Heart right ventricle (tissue), 16 donors: ENCODE measurements around the gene ZBTB5. TPM values are rescaled to one million over a fixed set of nuclear protein-coding genes. Genes with fewer than 3 reads are reported as not detected.
"Not testable (repeated sequence)": the region's sequence is repeated elsewhere in the genome, so short reads cannot be mapped to it uniquely, and the experiment has no call there.

Experiments used
- ATAC-seq, 8 donors: fragments of 200-7000 bp; cut with Tn5 transposase; one replicate each; pipeline ENCODE4 v1.9.1; 2020; ENCODE audit warnings: mild to moderate bottlenecking in 8 of 8, moderate library complexity in 8 of 8, moderate number of reproducible peaks in 1 of 8
- DNase-seq, 2 donors: peaks; one replicate each; pipeline ENCODE4 v3.0.0-alpha.2; 2020
- H3K27ac ChIP-seq, 10 donors: fragments of 200-600 bp; sonication (generic) in 2 of 10; one replicate each; pipeline versions ENCODE4 v1.5.0 to v1.8.0; 2020 to 2022; ENCODE audit warnings: mild to moderate bottlenecking in 3 of 10
- H3K27me3 ChIP-seq, 7 donors: fragments of 200-600 bp; one replicate each; pipeline ENCODE4 v1.8.0; 2021 to 2022; ENCODE audit warnings: mild to moderate bottlenecking in 2 of 7
- H3K36me3 ChIP-seq, 9 donors: fragments of 200-600 bp; sonication (generic) in 1 of 9; one replicate each; pipeline versions ENCODE4 v1.5.0 to v1.8.0; 2020 to 2022; ENCODE audit warnings: mild to moderate bottlenecking in 2 of 9
- H3K4me1 ChIP-seq, 9 donors: fragments of 200-600 bp; sonication (generic) in 1 of 9; one replicate each; pipeline versions ENCODE4 v1.5.0 to v1.8.0; 2020 to 2022; ENCODE audit warnings: mild to moderate bottlenecking in 4 of 9
- H3K4me3 ChIP-seq, 10 donors: fragments of 200-600 bp; sonication (generic) in 2 of 10; one replicate each; pipeline versions ENCODE4 v1.5.0 to v1.8.0; 2020 to 2022; ENCODE audit warnings: mild to moderate bottlenecking in 7 of 10, moderate library complexity in 2 of 10
- H3K9me3 ChIP-seq, 11 donors: fragments of 200-600 bp in 10 of 11; sonication (generic) in 2 of 11; one replicate each; pipeline versions ENCODE4 v1.5.0 to v1.8.0; 2013 to 2022; ENCODE audit warnings: mild to moderate bottlenecking in 2 of 11, control low read depth in 1 of 11, moderate library complexity in 1 of 11
- CTCF ChIP-seq, 9 donors: fragments of 200-600 bp; sonication (generic) in 2 of 9; IDR thresholded peaks; one replicate each; pipeline versions ENCODE4 v1.5.0 to v1.8.0; 2021 to 2022; ENCODE audit warnings: antibody characterized with exemption in 9 of 9, mild to moderate bottlenecking in 5 of 9, moderate library complexity in 1 of 9
- WGBS, 2 donors: extraction: QIAGEN DNeasy Blood & Tissue Kit; methylation state at CpG; one replicate each; pipeline ENCODE4 v1.1.7; 2013; ENCODE audit warnings: inconsistent platforms in 1 of 2; 5-methylcytosine and 5-hydroxymethylcytosine counted together
- intact Hi-C, 10 donors: fragments of 100-400 bp; cut with DNase I; formaldehyde crosslinking; loops; one replicate each; pipeline versions ENCODE4 v1.11.1 to v1.14.2; 2022
- polyA plus RNA-seq, 2 donors: library from polyadenylated mRNA; stranded (reverse); fragments of 200-250 nt; gene quantifications; one replicate each; pipeline ENCODE4 v1.2.3, GENCODE V29; 2013
- total RNA-seq, 10 donors: library from RNA; stranded (reverse); fragmentation: NEBNext Ultra II Directional in 3 of 10; extraction: Animal tissue kit (Norgen Biotek cat#: 25700) in 3 of 10; gene quantifications; one replicate each; pipeline versions ENCODE4 v1.2.1 to v1.2.4, GENCODE V29; 2021 to 2023
- donor health status: Arrhythmogenic right ventricular cardiomyopathy.
- donor health status: ischemic (EF 13 %, LVEDD 7.1; RV severe dilation, severe dysfunction).
- donor health status: healthy with polysubstance abuse.
- donor health status: DM: no; HTN: yes; CAD: no.
- donor health status: DM: no; HTN: no; CAD: no.
- donor health status: ischemic (EF 25% LVEDD 6.9; RV normal size, moderate dysfunction).
- donor health status: ischemic (EF 25% LVEDD 5.7; RV mildly dilated, moderate dysfunction).
- donor health status: healthy.
- donor health status: DM: yes; HTN: yes; CAD: no.
- donor health status: Ischemic cardiomyopathy.
- donor health status: ischemic (EF 35%, LVEDD 5.7; RV mildly dilated, moderate dysfunction).
- donor health status: nonischemic (EF 11% LVEDD 7.7; RV severe dilation, severe dysfunction).
- donor health status: DM: yes; HTN: yes; CAD: no.
- donor health status: PGD.
- donor health status: ischemic (EF 29% LVEDD 5.4; RV normal size, mild dysfunction).
- donor health status: nonischemic (EF 23%, LVEDD 6.1; RV moderate dilation, normal function).

ZBTB5 gene
- total and polyA plus RNA-seq, 12 donors: 2.1 to 7.5 (median 6.3) TPM

DNA sequence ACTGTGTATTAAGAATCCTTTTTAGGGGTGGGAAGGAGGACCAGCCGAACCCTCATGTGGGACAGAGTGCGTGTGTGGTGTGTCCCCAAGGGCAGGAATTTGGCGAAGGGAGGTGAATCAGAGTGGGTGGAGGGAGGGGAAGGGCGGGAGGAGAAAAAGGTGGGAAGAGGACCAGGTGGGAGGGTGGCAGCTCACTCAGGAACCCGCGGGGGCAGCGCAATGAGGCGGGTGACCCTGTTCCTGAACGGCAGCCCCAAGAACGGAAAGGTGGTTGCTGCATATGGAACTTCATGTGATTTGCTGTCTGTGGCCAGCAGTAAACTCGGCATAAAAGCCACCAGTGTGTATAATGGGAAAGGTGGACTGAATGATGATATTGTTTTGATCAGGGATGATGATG is 11.7 kb upstream of the ZBTB5 start:
- peaks cover 0 to 11% (median 9%) of the 10 kb centered on the region in 9 donors for H3K4me1 ChIP-seq
- no peaks in the 10 kb centered on the region for H3K36me3 ChIP-seq
- H3K27ac ChIP-seq: no peak overlapping the region
- ATAC-seq (no peak), DNase-seq (no peak)
- no peak for TF ChIP-seq CTCF (IDR thresholded peaks at IDR 0.05)
- H3K27me3 ChIP-seq: peaks cover 0 to 38% (median 12%) of the 10 kb centered on the region in 7 donors
- no peak overlapping the region for H3K4me3 ChIP-seq
- peaks cover 0 to 17% (median 0%) of the 10 kb centered on the region in 11 donors for H3K9me3 ChIP-seq
- intact Hi-C loops: loop anchor here in 1 of 10 donors (10.0 kb wide), 1 partner anchor 108 kb away; no protein-coding TSS in a partner anchor
- WGBS, 2 donors: 71 to 86% methylated on average over 11 of the region's 11 CpGs

DNA sequence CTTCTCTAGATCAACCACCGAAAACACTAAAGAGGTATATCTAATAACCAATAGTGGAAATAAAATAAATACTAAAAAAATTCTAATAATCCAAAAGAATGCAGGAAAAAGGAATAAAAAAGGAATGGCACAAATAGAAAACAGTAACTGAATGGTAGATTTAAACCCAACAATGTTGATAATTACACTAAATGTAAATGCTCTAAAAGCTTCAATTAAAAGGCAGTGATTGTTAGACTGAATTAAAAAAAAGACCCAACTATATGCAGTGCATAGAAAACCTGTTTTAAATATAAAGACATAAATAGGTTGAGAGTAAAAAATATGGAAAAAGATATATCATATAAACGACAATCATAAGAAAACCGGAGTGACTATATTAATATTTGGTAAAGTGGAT is 9.2 kb upstream of the ZBTB5 start:
- TF ChIP-seq CTCF (IDR thresholded peaks at IDR 0.05): no peak

DNA sequence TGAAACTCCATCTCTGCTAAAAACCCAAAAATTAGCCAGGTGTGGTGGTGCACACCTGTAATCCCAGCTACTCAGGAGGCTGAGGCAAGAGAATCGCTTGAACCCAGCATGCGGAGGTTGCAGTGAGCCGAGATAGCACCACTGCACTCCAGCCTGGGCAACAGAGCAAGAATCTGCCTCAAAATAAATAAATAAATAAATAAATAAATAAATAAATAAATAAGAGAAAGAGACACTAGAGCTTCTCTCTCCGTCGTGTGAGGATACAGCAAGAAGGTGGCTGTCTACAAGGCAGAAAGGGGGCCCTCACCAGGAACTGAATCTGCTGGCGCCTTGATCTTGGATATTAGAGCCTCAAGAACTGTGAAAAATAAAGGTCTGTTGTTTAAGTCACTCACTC is 8.7 kb upstream of the ZBTB5 start:
- peaks cover 0 to 14% (median 11%) of the 10 kb centered on the region in 9 donors for H3K4me1 ChIP-seq
- not testable (repeated sequence) for H3K36me3 ChIP-seq, H3K4me3 ChIP-seq, H3K27ac ChIP-seq, DNase-seq, ATAC-seq
- WGBS, 2 donors: 65 to 81% methylated on average over 6 of the region's 6 CpGs
- peaks cover 0 to 17% (median 0%) of the 10 kb centered on the region in 11 donors for H3K9me3 ChIP-seq
- intact Hi-C loops: loop anchor here in 2 of 10 donors (1.0 to 10.0 kb wide), 2 partner anchors 38 to 111 kb away; no protein-coding TSS in a partner anchor
- peaks cover 0 to 20% (median 6%) of the 10 kb centered on the region in 7 donors for H3K27me3 ChIP-seq

More for the DNA sequence above, 9.2 kb upstream of the ZBTB5 start:
- ATAC-seq (no peak), DNase-seq (no peak)
- peaks cover 0 to 14% (median 11%) of the 10 kb centered on the region in 9 donors for H3K4me1 ChIP-seq
- no peaks in the 10 kb centered on the region for H3K36me3 ChIP-seq
- H3K27me3 ChIP-seq: peaks cover 0 to 25% (median 6%) of the 10 kb centered on the region in 7 donors
- no peak overlapping the region for H3K27ac ChIP-seq
- H3K4me3 ChIP-seq: no peak overlapping the region
- H3K9me3 ChIP-seq: peaks cover 0 to 17% (median 0%) of the 10 kb centered on the region in 11 donors
- intact Hi-C loops: loop anchor here in 1 of 10 donors (10.0 kb wide), 1 partner anchor 110 kb away; no protein-coding TSS in a partner anchor
- 81 to 98% methylated on average over 3 of the region's 3 CpGs for WGBS, 2 donors

GRCh38 chr9:37471942-37472684 is 6.9 kb upstream of the ZBTB5 start:
- ATAC-seq (peak in 7 of 8 donors; percentile 46 to 72 (median 64)), DNase-seq (no peak)
- Histone ChIP-seq H3K36me3 (no peaks in the 10 kb centered on the region), H3K4me1 (peaks cover 0 to 14% (median 11%) of the 10 kb centered on the region in 9 donors), H3K4me3 (peak overlapping the region in 7 of 10 donors; percentile 8 to 49 (median 43)), H3K9me3 (peaks cover 0 to 17% (median 0%) of the 10 kb centered on the region in 11 donors), H3K27me3 (peaks cover 0 to 3% (median 0%) of the 10 kb centered on the region in 7 donors), H3K27ac (peak overlapping the region in 9 of 10 donors; percentile 44 to 83 (median 68))
- TF ChIP-seq CTCF (IDR thresholded peaks at IDR 0.05): no peak
- 31 to 32% methylated on average over 7 of the region's 7 CpGs for WGBS, 2 donors
- intact Hi-C loops: loop anchor here in 1 of 10 donors (10.0 kb wide), 1 partner anchor 113 kb away; no protein-coding TSS in a partner anchor
